K562 (cell line): ENCODE measurements around the gene MAST1. TPM values are rescaled to one million over a fixed set of nuclear protein-coding genes. Genes with fewer than 3 reads are reported as not detected.

Source experiments
- HMGN3 ChIP-seq: IDR thresholded peaks from 2 replicates; pipeline ENCODE4 v1.6.1; 2011; ENCODE audit warnings: borderline replicate concordance, low read depth, mild to moderate bottlenecking, mixed read lengths, low read length; ENCODE audit not compliant: insufficient read length; ENCODE audit errors: extremely low read depth
- REST ChIP-seq, 2 experiments: fragments of 450-650 bp; formaldehyde crosslinking in 1 of 2; IDR thresholded peaks; 2 replicates each; pipeline versions ENCODE4 v1.4.0 to v1.6.1; 2014 to 2020; ENCODE audit warnings: mild to moderate bottlenecking in 2 of 2, borderline replicate concordance in 1 of 2, low read depth in 1 of 2
- ZFP91 ChIP-seq: sonication (generic); formaldehyde crosslinking; IDR thresholded peaks from 2 replicates; pipeline ENCODE4 v1.8.0; 2022; ENCODE audit warnings: mild to moderate bottlenecking, missing genetic modification reagents
- ZMIZ1 ChIP-seq, 2 experiments: fragments of 150-350 bp in 1 of 2; IDR thresholded peaks; 2 replicates each; pipeline ENCODE4 v1.6.1; 2012 to 2016; ENCODE audit warnings: low read depth in 2 of 2, low read length in 2 of 2, mild to moderate bottlenecking in 1 of 2, moderate library complexity in 1 of 2
- ZNF592 ChIP-seq: fragments of 450-650 bp; IDR thresholded peaks from 2 replicates; pipeline ENCODE4 v1.6.1; 2017; ENCODE audit warnings: antibody characterized with exemption, mild to moderate bottlenecking
- polyA plus RNA-seq, 8 experiments: library from polyadenylated mRNA; depleted of rRNA in 4 of 8; stranded (reverse) in 5 of 8; unstranded in 3 of 8; fragments of >200 nt; fragmentation: Nextera tagmentation in 2 of 8; fragmentation: Illumina TruSeq in 1 of 8; extraction: Ambion mirVana in 2 of 8; extraction: Trizol in 1 of 8; gene quantifications; 2 replicates each; pipeline versions ENCODE4 v1.2.1 to v1.2.3, GENCODE V29; 2011 to 2014; ENCODE audit warnings: inconsistent platforms in 1 of 8, missing spikeins in 1 of 8
- total RNA-seq, 7 experiments: library from RNA; depleted of rRNA in 6 of 7; stranded (reverse); fragments of >200 nt in 6 of 7; fragmentation: Illumina TruSeq in 2 of 7; extraction: Trizol in 2 of 7; gene quantifications; 2 replicates each; pipeline versions ENCODE4 v1.2.1 to v1.2.3, GENCODE V29; 2011 to 2021; ENCODE audit warnings: low replicate concordance in 1 of 7

MAST1 gene
- total and polyA plus RNA-seq, 9 of the 15 experiments (the other 6 are each of a cell fraction or from before 2014, with no cell fraction given): 0.48 to 10.3 (median 3.9) TPM

GRCh38 chr19:12793290-12794195, 44.8 kb upstream of the MAST1 start (continued):
- TF ChIP-seq ZNF592 (peak; percentile 80; the same call in 1 of the 2 replicates), ZFP91 (CRISPR knock-in tag) (no peak), HMGN3 (peak; percentile 93), REST (IDR thresholded peaks at IDR 0.05; ENCODE audit: borderline replicate concordance) (peak; percentile 4; the same call in 1 of the 2 replicates), REST (CRISPR knock-in tag; IDR thresholded peaks at IDR 0.05; ENCODE audit: low read depth) (0 out of 2 replicates have a peak, but pooled peaks have one; percentile 51), ZMIZ1 (IDR thresholded peaks at IDR 0.05; ENCODE audit: low read depth in 2 of 2, low read length in 2 of 2) (0 out of 4 replicates have a peak, but pooled peaks of 1 of the 2 experiments have one; percentile 12)
